ENCODE data around the gene BTK.

Gene BTK

DNA sequence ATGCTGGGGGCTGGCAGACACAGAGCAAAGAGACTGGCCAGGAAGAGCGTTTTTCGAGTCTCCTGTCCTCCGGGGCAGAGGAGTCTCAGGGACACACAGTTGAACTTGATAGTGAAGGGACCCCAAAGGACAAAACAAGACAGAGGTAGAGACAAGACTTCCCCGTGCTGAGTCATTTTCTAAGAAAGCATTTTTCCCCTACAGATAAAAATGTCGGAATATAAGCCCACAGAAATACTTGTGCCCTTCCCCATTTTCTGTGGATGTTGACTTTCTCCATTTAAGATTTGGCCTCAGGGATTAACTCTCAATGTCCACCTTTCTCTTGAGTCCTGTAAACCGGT is 523 bp upstream of the BTK start:
- no peak for DNase-seq (ENCODE audit: extremely low read depth, low read depth)
- no peak overlapping the region for H3K4me3 ChIP-seq (replicated peaks; ENCODE audit: low read depth, low read length)
- TF ChIP-seq, protein P1, sequence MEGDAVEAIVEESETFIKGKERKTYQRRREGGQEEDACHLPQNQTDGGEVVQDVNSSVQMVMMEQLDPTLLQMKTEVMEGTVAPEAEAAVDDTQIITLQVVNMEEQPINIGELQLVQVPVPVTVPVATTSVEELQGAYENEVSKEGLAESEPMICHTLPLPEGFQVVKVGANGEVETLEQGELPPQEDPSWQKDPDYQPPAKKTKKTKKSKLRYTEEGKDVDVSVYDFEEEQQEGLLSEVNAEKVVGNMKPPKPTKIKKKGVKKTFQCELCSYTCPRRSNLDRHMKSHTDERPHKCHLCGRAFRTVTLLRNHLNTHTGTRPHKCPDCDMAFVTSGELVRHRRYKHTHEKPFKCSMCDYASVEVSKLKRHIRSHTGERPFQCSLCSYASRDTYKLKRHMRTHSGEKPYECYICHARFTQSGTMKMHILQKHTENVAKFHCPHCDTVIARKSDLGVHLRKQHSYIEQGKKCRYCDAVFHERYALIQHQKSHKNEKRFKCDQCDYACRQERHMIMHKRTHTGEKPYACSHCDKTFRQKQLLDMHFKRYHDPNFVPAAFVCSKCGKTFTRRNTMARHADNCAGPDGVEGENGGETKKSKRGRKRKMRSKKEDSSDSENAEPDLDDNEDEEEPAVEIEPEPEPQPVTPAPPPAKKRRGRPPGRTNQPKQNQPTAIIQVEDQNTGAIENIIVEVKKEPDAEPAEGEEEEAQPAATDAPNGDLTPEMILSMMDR (IDR thresholded peaks at IDR 0.05; ENCODE audit: low read depth, low read length, missing control alignments), result no peak

DNA sequence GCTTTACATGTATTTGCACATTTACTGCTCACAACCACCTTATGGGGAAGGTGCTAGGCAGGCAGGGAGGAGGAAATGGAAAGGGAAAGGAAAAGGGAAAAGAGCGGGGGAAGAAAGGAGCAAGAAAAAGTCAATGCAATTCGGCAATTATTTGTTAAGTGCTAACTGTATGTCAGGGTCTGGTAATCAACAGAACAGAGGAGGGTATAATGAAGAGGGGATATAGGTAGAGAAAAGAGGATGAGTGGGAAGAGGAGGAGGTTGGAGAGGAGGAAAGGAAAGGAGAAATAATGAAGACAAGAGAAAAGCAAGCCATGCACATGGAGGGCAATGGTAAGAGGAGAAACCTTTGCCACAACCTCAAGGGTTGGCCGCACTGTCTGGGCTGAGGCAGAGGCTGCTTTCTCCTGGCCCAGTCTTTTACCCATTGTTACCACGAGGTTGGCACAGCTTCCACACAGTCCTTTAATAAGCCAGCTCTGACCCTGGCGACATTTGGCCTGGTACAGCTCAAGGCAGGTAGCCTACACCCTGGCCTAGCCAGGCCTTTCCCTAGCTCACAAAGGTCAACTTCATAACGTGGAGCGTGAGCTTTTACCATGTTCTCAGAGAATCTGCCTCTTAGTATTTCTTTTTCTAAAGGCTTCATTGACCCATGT is 836 bp downstream of the BTK start:
- H3K4me3 ChIP-seq (replicated peaks; ENCODE audit: low read depth, low read length), result no peak overlapping the region
- TF ChIP-seq, protein P1 (IDR thresholded peaks at IDR 0.05; ENCODE audit: low read depth, low read length, missing control alignments), result no peak
- no peak for DNase-seq (ENCODE audit: extremely low read depth, low read depth)

GRCh38 chrX:101383679-101384205 is 2.2 kb downstream of the BTK start:
- TF ChIP-seq, protein P1 (IDR thresholded peaks at IDR 0.05; ENCODE audit: low read depth, low read length, missing control alignments), result no peak
- no peak overlapping the region for H3K4me3 ChIP-seq (replicated peaks; ENCODE audit: low read depth, low read length)
- DNase-seq (ENCODE audit: extremely low read depth, low read depth), result no peak

GRCh38 chrX:101377547-101377946 is 8.4 kb downstream of the BTK start:
- DNase-seq (ENCODE audit: extremely low read depth, low read depth), result no peak
- no peak overlapping the region for H3K4me3 ChIP-seq (replicated peaks; ENCODE audit: low read depth, low read length)
- TF ChIP-seq, protein P1 (IDR thresholded peaks at IDR 0.05; ENCODE audit: low read depth, low read length, missing control alignments), result no peak

DNA sequence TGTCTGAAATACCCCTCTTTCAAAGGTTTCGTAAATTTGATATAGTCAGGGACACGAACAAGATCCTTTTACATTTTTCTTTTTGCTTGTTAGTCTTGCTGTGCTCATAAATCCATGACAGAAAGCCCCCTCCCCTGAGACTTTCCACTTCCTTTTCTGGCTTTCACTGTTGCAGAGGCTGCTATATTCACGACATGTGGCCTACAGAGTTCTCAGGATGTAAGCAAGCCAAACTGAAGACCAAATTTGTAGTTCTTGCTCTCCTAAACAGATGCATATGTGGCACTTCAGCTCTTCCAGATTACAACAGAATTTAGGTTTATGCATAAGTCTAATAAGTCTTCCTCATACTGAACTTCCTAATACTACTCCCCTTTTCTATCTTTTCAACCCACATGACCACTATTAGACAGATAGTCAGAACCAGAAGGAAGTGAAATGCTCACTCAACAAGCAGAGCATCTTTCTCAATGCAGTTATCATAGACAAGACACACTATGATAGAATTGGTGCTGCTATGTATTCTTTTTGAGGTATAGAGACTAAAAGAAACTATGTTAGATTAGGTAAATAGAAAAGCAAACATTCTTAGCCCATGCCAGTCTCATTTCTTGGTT is 15.0 kb downstream of the BTK start:
- no peak overlapping the region for H3K4me3 ChIP-seq (replicated peaks; ENCODE audit: low read depth, low read length)
- TF ChIP-seq, protein P1 (IDR thresholded peaks at IDR 0.05; ENCODE audit: low read depth, low read length, missing control alignments), result no peak
- DNase-seq (ENCODE audit: extremely low read depth, low read depth), result no peak

DNA sequence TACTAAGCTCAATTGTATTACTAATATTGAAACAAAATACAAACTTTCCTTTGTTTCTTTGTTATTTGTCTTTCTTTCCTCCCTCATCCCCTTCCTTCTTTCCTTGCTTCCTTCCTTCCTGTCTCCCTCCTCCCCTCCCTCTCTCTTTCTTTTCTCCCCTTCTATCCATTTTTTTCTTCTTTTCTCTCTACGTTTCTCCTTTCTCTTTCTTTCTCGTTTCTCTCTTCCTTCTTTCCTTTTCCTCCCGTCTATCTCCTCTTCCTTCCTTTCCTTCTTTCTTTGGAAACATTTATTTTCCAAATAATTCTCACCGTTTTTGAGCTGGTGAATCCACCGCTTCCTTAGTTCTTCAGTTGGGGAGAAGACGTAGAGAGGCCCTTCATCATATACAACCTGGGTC is 16.3 kb downstream of the BTK start:
- DNase-seq (ENCODE audit: extremely low read depth, low read depth), result no peak
- H3K4me3 ChIP-seq (replicated peaks; ENCODE audit: low read depth, low read length), result no peak overlapping the region
- TF ChIP-seq, protein P1 (IDR thresholded peaks at IDR 0.05; ENCODE audit: low read depth, low read length, missing control alignments), result no peak

Measured in HFF-Myc (cell line).